GM19239 (cell line): ENCODE results near the gene TENM4.
"Not testable (repeated sequence)": the region's sequence is repeated elsewhere in the genome, so short reads cannot be mapped to it uniquely, and the experiment has no call there.

Experiments
- DNase-seq: peaks from one replicate; pipeline ENCODE4 v3.0.0; 2011; ENCODE audit warnings: low spot score; ENCODE audit not compliant: insufficient read length
- FAIRE-seq: peaks from 2 replicates; lab custom pipeline; 2011; peaks lifted over from hg19 to GRCh38; lab: Jason Lieb, UNC

TENM4 gene

GRCh38 chr11:79021601-79022000 is 419.2 kb downstream of the TENM4 start:
- FAIRE-seq = no peak
- DNase-seq = no peak

DNA sequence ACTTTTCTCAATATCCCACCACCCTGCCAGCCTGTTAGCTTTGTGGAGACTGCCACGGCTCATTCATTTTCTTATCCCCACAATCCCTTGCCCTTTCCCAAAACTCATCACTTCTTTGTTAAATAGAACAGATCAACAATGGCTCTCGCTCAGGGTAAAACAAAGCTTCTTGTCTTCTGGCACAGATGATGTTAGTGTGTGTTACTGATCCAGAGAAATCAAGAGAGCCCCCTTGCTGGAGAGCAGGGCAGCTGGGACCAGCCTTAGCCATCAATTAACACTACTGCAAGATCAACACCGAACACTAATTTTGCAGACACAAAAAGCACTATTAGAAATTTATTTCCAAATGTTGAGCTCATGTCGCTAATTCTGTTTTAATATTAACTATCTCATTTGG is 420.9 kb downstream of the TENM4 start:
- DNase-seq (no peak), FAIRE-seq (no peak)

GRCh38 chr11:79019277-79019676 is 421.6 kb downstream of the TENM4 start:
- no peak for DNase-seq
- no peak for FAIRE-seq

GRCh38 chr11:79018371-79018849 is 422.4 kb downstream of the TENM4 start:
- FAIRE-seq (no peak), DNase-seq (no peak)

GRCh38 chr11:79017811-79018210 is 423.0 kb downstream of the TENM4 start:
- no peak for DNase-seq

GRCh38 chr11:79013509-79013908 is 427.3 kb downstream of the TENM4 start:
- FAIRE-seq = no peak

More at GRCh38 chr11:79017811-79018210, 423.0 kb downstream of the TENM4 start:
- no peak for FAIRE-seq

DNA sequence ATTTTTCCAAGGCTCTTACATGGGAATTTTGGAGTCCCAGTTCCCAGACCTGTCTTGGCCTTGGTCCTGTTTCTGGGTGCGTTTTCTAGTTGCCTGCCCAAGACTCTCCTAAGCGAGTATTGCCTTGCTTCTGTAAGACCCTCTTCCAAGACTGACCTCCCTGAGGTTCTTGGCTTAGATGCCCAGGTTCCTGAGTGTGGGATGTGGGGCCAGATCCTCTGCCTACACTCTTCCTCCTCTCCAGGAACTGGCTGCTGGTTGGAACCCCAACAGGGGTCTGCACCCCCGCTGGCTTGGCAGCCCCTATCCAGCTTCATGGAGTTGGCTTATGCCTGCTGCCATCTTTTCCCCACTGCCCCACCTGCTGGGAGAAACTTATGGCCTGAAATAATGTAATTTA is 429.5 kb downstream of the TENM4 start:
- DNase-seq (no peak), FAIRE-seq (no peak)

More at GRCh38 chr11:79013509-79013908, 427.3 kb downstream of the TENM4 start:
- DNase-seq = no peak

DNA sequence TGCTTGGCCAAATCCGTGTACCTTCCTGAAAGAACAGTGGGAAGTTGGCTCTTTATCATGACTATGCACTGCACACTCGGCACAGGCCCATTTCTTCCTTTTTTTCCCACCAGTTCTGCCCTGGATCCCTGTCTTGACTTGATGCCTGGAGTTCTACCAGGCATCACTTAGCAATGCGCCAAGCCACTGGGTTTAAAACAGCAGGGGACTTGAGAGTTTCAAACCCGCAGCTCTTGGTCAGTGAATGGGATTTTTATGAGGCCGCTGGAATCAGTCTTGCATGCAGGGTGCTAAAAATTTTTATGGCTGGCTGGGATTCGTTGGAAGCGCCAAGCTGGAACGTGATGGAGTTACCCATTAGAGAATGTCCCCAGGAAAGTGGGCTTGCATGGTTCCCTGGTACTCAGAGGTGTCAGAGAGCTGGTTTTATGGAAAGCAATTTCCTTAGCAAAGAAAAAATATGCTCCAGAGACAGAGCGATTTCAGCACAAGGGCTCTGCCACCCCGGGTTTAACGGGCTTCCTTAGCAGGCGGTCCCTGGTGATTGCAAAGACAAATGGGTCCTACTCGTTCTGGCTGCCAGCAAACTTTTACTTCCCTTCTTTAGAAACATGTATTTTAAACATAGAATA is 432.9 kb downstream of the TENM4 start:
- FAIRE-seq (no peak), DNase-seq (no peak)

DNA sequence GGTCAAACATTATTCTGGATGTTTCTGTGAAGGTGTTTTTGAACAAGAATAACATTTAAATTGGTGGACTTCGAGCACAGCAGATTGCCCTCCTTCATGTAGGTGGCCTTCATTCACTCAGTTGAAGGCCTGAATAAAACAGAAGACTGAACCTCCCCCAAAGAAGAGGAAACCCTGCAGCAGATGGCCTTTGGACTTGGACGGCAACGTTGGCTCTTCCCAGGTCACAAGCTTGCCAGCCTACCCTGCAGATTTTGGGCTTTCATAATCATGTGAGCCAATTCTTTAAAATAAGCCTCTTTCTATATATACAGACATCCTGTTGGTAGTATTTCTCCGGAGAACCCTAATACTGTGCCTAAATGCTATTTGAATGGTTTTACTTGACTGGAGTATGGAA is 434.0 kb downstream of the TENM4 start:
- FAIRE-seq (no peak), DNase-seq (no peak)

DNA sequence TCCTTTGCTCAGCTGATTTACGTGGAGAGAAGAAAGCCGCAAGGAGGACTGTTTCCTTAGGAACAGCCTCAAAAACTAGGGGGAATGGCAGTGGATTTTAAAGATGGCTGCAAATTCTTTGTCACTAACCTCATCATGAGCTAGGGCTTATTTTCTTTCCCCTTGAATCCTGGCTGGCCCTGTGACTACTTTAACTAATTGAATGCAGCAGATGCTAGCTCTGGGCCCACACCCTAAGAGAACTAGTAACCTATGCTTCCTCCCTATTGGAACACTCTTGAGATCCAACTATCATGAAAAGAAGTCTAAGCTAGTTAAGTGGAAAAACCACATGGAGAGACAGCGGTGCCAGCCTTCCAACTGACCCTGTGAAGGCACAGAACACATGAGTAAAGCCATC is 444.8 kb downstream of the TENM4 start:
- no peak for FAIRE-seq
- DNase-seq = no peak

- DNase-seq = no peak
Observed at GRCh38 chr11:78995171-78995570, 445.7 kb downstream of the TENM4 start.

GRCh38 chr11:78993802-78994430 is 446.9 kb downstream of the TENM4 start:
- DNase-seq = no peak
- no peak for FAIRE-seq

More at GRCh38 chr11:78995171-78995570, 445.7 kb downstream of the TENM4 start:
- no peak for FAIRE-seq

DNA sequence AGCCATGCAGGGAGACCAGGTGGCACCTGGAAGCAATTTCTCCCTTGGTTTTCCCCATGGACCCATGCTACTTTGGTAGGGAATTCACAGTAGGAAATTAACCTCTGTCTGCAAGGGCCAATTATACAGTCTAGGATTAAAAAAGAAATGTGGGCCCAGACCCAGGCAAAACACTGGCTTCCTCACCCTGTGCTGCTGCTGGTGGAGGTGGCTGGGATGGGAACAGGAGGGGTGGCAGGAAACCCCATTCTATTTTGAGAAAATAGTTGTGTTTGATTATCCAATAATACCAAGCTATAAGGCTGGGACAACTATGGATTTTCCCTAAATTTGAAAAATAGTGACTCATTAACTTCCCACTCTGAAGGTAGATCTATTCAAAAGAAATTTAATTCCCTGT is 449.1 kb downstream of the TENM4 start:
- no peak for FAIRE-seq
- DNase-seq = no peak

DNA sequence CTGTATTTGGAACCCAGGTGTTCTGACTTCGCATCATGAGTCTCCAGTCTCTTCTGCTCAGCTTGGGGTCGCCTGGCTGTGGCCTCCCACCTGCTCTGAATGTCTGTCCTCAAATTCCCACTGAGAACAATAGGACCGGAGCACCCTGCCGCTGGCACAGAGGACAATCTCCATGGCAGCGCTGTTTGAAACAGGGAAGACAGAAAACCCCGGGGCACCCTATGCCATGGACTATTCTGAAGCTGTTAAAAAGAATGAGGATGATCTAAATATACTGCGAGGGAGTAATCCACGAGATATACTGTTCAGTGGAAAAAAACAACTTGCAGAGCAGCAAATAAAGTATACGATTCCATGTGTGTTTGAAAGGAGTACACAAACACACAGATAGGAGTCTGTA is 450.6 kb downstream of the TENM4 start:
- no peak for DNase-seq
- FAIRE-seq = no peak

DNA sequence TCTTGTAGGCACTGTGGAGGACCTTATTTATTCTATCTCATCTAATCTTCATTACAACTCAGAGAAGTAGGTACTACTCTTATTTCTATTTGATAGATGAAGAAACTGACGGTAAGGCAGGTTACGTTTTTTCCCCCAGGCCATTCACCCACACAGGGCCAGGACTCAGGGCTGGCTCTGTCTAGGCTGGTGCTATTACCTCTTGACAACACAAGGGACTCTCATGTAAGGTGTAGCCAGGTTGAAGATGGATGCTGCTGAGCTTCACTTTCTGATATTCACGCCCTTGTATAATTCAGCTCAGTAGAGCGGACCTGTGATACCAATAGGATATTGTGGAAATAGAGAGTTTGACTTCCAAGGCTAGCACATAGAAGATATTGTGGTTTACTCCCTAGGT is 453.1 kb downstream of the TENM4 start:
- DNase-seq = no peak
- FAIRE-seq = no peak

DNA sequence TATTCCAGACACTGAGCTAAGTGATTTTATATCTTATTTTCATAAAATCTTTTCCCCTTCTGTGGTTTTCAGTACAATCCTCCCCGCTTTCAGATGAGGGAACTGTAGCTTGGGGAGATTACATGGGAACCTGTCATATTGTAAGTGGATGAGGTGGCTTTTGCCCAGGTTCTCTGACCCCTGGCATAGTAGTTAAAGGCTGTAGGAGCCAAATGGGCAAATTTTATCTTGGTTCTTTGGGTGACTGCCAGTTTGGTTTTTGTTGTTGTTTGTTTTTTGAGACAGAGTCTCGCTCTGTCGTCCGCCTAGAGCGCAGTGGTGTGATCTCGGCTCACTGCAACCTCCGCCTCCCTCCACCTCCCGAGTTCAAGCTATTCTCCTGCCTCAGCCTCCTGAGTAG is 454.5 kb downstream of the TENM4 start:
- no peak for DNase-seq
- no peak for FAIRE-seq

GRCh38 chr11:78985663-78986062 is 455.2 kb downstream of the TENM4 start:
- DNase-seq (no peak), FAIRE-seq (no peak)

DNA sequence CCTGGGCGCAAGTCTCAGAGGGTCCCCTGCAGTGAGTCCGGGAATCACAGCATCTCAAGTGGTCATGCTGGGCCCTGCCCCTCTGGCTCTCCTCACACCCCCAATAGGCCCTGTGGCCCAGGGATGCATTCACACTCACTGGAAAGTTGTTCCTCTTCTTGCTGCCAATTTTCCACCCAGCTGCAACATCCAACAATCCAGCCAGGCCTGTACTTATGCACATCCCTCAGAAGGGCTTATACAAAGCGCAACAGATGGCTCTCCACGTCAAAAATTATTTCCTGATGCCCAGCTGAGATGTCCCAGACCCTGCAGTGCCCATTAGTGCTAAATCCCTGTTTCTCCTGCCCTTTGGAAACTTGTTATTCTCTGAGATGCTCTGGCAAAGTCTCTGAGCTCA is 458.4 kb downstream of the TENM4 start:
- FAIRE-seq = no peak
- no peak for DNase-seq

DNA sequence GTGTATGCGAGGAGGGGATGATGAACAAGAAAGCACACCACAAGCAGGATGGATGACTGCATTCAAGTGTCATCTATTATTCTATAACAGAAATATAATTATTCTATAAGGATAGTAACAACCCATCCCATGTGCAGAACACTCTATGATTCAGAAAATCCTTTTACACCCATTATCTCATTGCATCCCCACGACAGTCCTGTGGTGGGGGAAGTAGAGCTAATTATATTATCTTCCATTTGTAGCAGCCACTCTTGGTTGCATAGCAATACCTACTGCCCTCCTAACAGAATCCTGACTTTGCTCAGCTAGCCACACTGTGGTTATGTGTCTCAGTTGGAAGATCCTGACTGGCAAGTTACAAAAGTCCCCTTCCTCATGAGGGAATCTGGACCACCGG is 459.7 kb downstream of the TENM4 start:
- DNase-seq (no peak), FAIRE-seq (no peak)

DNA sequence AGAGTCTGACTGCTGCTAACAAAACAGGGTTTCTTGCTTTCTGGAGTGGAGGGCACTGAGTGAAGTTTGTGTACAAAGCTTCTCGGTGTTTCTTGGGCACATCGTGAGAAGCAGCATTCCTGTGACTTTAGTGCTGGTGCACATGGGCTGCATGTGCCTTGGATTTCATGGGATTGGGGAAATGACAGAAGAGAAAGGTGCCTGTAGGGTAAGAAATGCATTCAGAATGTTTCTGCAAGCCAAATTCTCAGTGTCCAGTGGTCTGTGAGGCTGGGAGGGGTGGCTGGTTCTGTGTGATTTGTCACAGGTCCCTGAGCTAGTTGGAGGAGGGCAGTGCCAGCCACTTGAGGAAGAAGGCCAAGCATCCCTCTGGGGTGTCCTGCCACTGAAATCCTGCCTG is 462.0 kb downstream of the TENM4 start:
- DNase-seq (no peak), FAIRE-seq (no peak)

- not testable (repeated sequence) for FAIRE-seq
Observed at GRCh38 chr11:78977848-78978247, 463.0 kb downstream of the TENM4 start.

DNA sequence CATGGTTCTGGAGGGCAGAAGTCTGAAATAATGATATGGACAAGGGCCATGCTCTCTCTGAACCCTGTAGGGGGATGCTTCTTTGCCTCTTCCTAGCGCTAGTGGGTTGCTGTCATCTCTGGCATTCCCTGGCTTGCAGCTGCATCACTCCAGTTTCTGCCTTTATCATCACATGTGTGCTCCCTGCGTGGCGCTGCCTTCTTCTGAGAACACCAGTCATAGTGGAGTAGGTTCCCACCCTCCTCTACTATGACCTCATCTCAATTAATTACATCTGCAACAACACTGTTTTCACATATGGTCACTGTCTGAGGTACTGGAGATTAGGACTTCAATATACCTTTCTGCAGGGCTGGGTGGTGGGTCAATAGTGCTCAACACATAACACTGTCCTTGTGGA is 463.8 kb downstream of the TENM4 start:
- FAIRE-seq (no peak), DNase-seq (no peak)

More at GRCh38 chr11:78977848-78978247, 463.0 kb downstream of the TENM4 start:
- not testable (repeated sequence) for DNase-seq
